Bronchial epithelial cell (primary cell): ENCODE results near the gene PTPRF. TPM values are rescaled to one million over a fixed set of nuclear protein-coding genes. Genes with fewer than 3 reads are reported as not detected.

Source experiments
- DNase-seq: peaks from one replicate; pipeline ENCODE4 v3.0.0-alpha.2; 2010; ENCODE audit warnings: low read depth
- FAIRE-seq: peaks from 2 replicates; lab custom pipeline; 2011; peaks lifted over from hg19 to GRCh38; lab: Jason Lieb, UNC
- H3K27me3 ChIP-seq: 2 replicates; pipeline ENCODE4 v1.5.1; 2011; ENCODE audit warnings: low read length; ENCODE audit not compliant: control insufficient read depth, insufficient read depth
- H3K36me3 ChIP-seq: 2 replicates; pipeline ENCODE4 v1.5.1; 2011; ENCODE audit warnings: low read length; ENCODE audit not compliant: control insufficient read depth, insufficient read depth
- H3K4me3 ChIP-seq: 2 replicates; pipeline ENCODE4 v1.5.1; 2011; ENCODE audit warnings: mild to moderate bottlenecking, low read depth, low read length, control low read depth
- CTCF ChIP-seq: IDR thresholded peaks from 2 replicates; pipeline ENCODE4 v1.5.1; 2011; ENCODE audit warnings: mild to moderate bottlenecking, moderate library complexity, low read length, control low read depth, inconsistent platforms; ENCODE audit not compliant: insufficient read depth, severe bottlenecking
- total RNA-seq: library from RNA; depleted of rRNA; stranded (reverse); fragments of >200 nt; gene quantifications from 2 replicates; pipeline ENCODE4 v1.2.1, GENCODE V29; 2014

PTPRF gene
- total RNA-seq, 1 donor from 2014 or later = 127 TPM

- Histone ChIP-seq H3K36me3 (peaks cover 44% of the 10 kb centered on the region), H3K27me3 (no peaks in the 10 kb centered on the region), H3K4me3 (no peak overlapping the region)
- DNase-seq = no peak
- no peak for FAIRE-seq
- no peak for TF ChIP-seq CTCF
Measured at GRCh38 chr1:43600033-43601020, 69.6 kb downstream of the PTPRF start.

GRCh38 chr1:43602990-43603389 lies 72.3 kb downstream of the PTPRF start:
- peaks cover 53% of the 10 kb centered on the region for H3K36me3 ChIP-seq
- no peak for TF ChIP-seq CTCF
- no peak for FAIRE-seq
- no peak overlapping the region for H3K4me3 ChIP-seq
- no peak for DNase-seq
- H3K27me3 ChIP-seq = no peaks in the 10 kb centered on the region

GRCh38 chr1:43604192-43604591 lies 73.5 kb downstream of the PTPRF start:
- Histone ChIP-seq H3K27me3 (no peaks in the 10 kb centered on the region), H3K36me3 (peaks cover 63% of the 10 kb centered on the region), H3K4me3 (no peak overlapping the region)
- FAIRE-seq = peak; percentile 70
- no peak for DNase-seq
- TF ChIP-seq CTCF = no peak

GRCh38 chr1:43605157-43605556 lies 74.5 kb downstream of the PTPRF start:
- Histone ChIP-seq H3K4me3 (no peak overlapping the region), H3K27me3 (no peaks in the 10 kb centered on the region), H3K36me3 (peaks cover 66% of the 10 kb centered on the region)
- TF ChIP-seq CTCF = no peak
- FAIRE-seq = no peak
- DNase-seq = no peak

GRCh38 chr1:43605766-43606165 lies 75.1 kb downstream of the PTPRF start:
- Histone ChIP-seq H3K27me3 (no peaks in the 10 kb centered on the region), H3K4me3 (no peak overlapping the region), H3K36me3 (peaks cover 64% of the 10 kb centered on the region)
- FAIRE-seq (no peak), DNase-seq (no peak)
- TF ChIP-seq CTCF = no peak

GRCh38 chr1:43606624-43607023 lies 75.9 kb downstream of the PTPRF start:
- TF ChIP-seq CTCF = no peak
- FAIRE-seq = peak; percentile 52

More at GRCh38 chr1:43606624-43607023, 75.9 kb downstream of the PTPRF start:
- H3K36me3 ChIP-seq = peaks cover 62% of the 10 kb centered on the region
- H3K27me3 ChIP-seq = no peaks in the 10 kb centered on the region
- no peak for DNase-seq
- H3K4me3 ChIP-seq = no peak overlapping the region
